ENCODE results near the gene SH2B3. TPM values are rescaled to one million over a fixed set of nuclear protein-coding genes. Genes with fewer than 3 reads are reported as not detected.

Gene SH2B3
- total RNA-seq, 1 donor from 2014 or later, result 2.8 TPM

GRCh38 chr12:111451232-111451631, 45.5 kb downstream of the SH2B3 start:
- H3K4me3 ChIP-seq, result no peak overlapping the region
- no peak overlapping the region for H3K4me2 ChIP-seq
- peaks cover 9% of the 10 kb centered on the region for H4K20me1 ChIP-seq (ENCODE audit: low read depth)
- no peaks in the 10 kb centered on the region for H3K36me3 ChIP-seq
- H2AFZ ChIP-seq (replicated peaks), result no peak overlapping the region
- Mint-ChIP-seq H3K4me3 (no peak overlapping the region), H3K4me1 (peaks cover 5% of the 10 kb centered on the region), H3K27me3 (ENCODE audit: insufficient read depth, low read depth) (no peaks in the 10 kb centered on the region), H3K27ac (no peak overlapping the region), H3K9me3 (no peaks in the 10 kb centered on the region), H3K36me3 (peaks cover 25% of the 10 kb centered on the region)
- no peak for DNase-seq (ENCODE audit: low spot score)
- no peak overlapping the region for H3K27ac ChIP-seq
- no peak overlapping the region for H3K9ac ChIP-seq
- no peaks in the 10 kb centered on the region for H3K27me3 ChIP-seq
- no peaks in the 10 kb centered on the region for H3K4me1 ChIP-seq
- no peaks in the 10 kb centered on the region for H3K9me3 ChIP-seq (ENCODE audit: low read depth)
- TF ChIP-seq CTCF (IDR thresholded peaks at IDR 0.05) (no peak), EZH2phosphoT487 (IDR thresholded peaks at IDR 0.05) (no peak), EZH2 (IDR thresholded peaks at IDR 0.05) (no peak)
- H3F3A ChIP-seq (ENCODE audit: low read depth), result peaks cover 8% of the 10 kb centered on the region
- no peaks in the 10 kb centered on the region for H3K79me2 ChIP-seq (ENCODE audit: low read depth)

GRCh38 chr12:111451649-111452129, 46.0 kb downstream of the SH2B3 start:
- Histone ChIP-seq H2AFZ (replicated peaks) (no peak overlapping the region), H3K9me3 (ENCODE audit: low read depth) (no peaks in the 10 kb centered on the region), H3K9ac (no peak overlapping the region), H3K36me3 (no peaks in the 10 kb centered on the region), H3K4me3 (no peak overlapping the region), H3K27ac (no peak overlapping the region), H3K27me3 (no peaks in the 10 kb centered on the region), H3F3A (ENCODE audit: low read depth) (peaks cover 8% of the 10 kb centered on the region), H3K4me1 (no peaks in the 10 kb centered on the region), H3K4me2 (no peak overlapping the region), H3K79me2 (ENCODE audit: low read depth) (no peaks in the 10 kb centered on the region), H4K20me1 (ENCODE audit: low read depth) (peaks cover 9% of the 10 kb centered on the region)
- no peak overlapping the region for H3K27ac Mint-ChIP-seq
- no peaks in the 10 kb centered on the region for H3K4me1 Mint-ChIP-seq
- no peaks in the 10 kb centered on the region for H3K9me3 Mint-ChIP-seq
- peak; percentile 39 for DNase-seq (ENCODE audit: low spot score)
- H3K4me3 Mint-ChIP-seq, result no peak overlapping the region
- H3K27me3 Mint-ChIP-seq (ENCODE audit: insufficient read depth, low read depth), result no peaks in the 10 kb centered on the region
- H3K36me3 Mint-ChIP-seq, result peaks cover 25% of the 10 kb centered on the region
- no peak for TF ChIP-seq EZH2 (IDR thresholded peaks at IDR 0.05)
- TF ChIP-seq EZH2phosphoT487 (IDR thresholded peaks at IDR 0.05), result no peak
- TF ChIP-seq CTCF (IDR thresholded peaks at IDR 0.05), result peak; percentile 88

GRCh38 chr12:111453071-111453989, 47.6 kb downstream of the SH2B3 start:
- Mint-ChIP-seq H3K4me3 (no peak overlapping the region), H3K9me3 (no peaks in the 10 kb centered on the region), H3K27ac (peak overlapping the region; percentile 72), H3K36me3 (peaks cover 30% of the 10 kb centered on the region), H3K27me3 (ENCODE audit: insufficient read depth, low read depth) (no peaks in the 10 kb centered on the region), H3K4me1 (no peaks in the 10 kb centered on the region)
- Histone ChIP-seq H3K79me2 (ENCODE audit: low read depth) (no peaks in the 10 kb centered on the region), H3K27ac (no peak overlapping the region), H3K9me3 (ENCODE audit: low read depth) (no peaks in the 10 kb centered on the region), H4K20me1 (ENCODE audit: low read depth) (peaks cover 9% of the 10 kb centered on the region), H3K4me2 (no peak overlapping the region), H3K4me3 (no peak overlapping the region), H3K27me3 (no peaks in the 10 kb centered on the region), H3K9ac (no peak overlapping the region), H3F3A (ENCODE audit: low read depth) (peaks cover 8% of the 10 kb centered on the region), H3K36me3 (no peaks in the 10 kb centered on the region), H2AFZ (replicated peaks) (no peak overlapping the region), H3K4me1 (no peaks in the 10 kb centered on the region)
- TF ChIP-seq EZH2phosphoT487 (IDR thresholded peaks at IDR 0.05) (no peak), EZH2 (IDR thresholded peaks at IDR 0.05) (no peak), CTCF (IDR thresholded peaks at IDR 0.05) (no peak)
- no peak for DNase-seq (ENCODE audit: low spot score)
